ENCODE results near the gene MTRF1L. TPM values are rescaled to one million over a fixed set of nuclear protein-coding genes. Genes with fewer than 3 reads are reported as not detected.
"Not testable (repeated sequence)": the region's sequence is repeated elsewhere in the genome, so short reads cannot be mapped to it uniquely, and the experiment has no call there.

The MTRF1L gene
- polyA plus RNA-seq, 1 donor, result 21.9 TPM

GRCh38 chr6:152969688-152970418 is 32.7 kb downstream of the MTRF1L start:
- no peak for DNase-seq

- DNase-seq, result not testable (repeated sequence)
Observed at GRCh38 chr6:152966168-152966894, 36.2 kb downstream of the MTRF1L start.

GRCh38 chr6:152959333-152959732 is 43.2 kb downstream of the MTRF1L start:
- no peak for DNase-seq

- DNase-seq, result no peak
Observed at GRCh38 chr6:152957796-152958195, 44.7 kb downstream of the MTRF1L start.

- no peak for DNase-seq
Observed at GRCh38 chr6:152954443-152954842, 48.1 kb downstream of the MTRF1L start.

GRCh38 chr6:152952866-152953509 is 49.5 kb downstream of the MTRF1L start:
- DNase-seq, result peak; percentile 9

GRCh38 chr6:152952045-152952444 is 50.5 kb downstream of the MTRF1L start:
- DNase-seq, result no peak

GRCh38 chr6:152950240-152950639 is 52.3 kb downstream of the MTRF1L start:
- DNase-seq, result no peak

GRCh38 chr6:152948150-152948768 is 54.2 kb downstream of the MTRF1L start:
- DNase-seq, result peak; percentile 31

GRCh38 chr6:152946995-152947394 is 55.5 kb downstream of the MTRF1L start:
- DNase-seq, result no peak

- no peak for DNase-seq
Observed at GRCh38 chr6:152946484-152946883, 56.0 kb downstream of the MTRF1L start.

- no peak for DNase-seq
Observed at GRCh38 chr6:152943260-152943897, 59.1 kb downstream of the MTRF1L start.

GRCh38 chr6:152942319-152942869 is 60.1 kb downstream of the MTRF1L start:
- no peak for DNase-seq

- no peak for DNase-seq
Observed at GRCh38 chr6:152941746-152942145, 60.8 kb downstream of the MTRF1L start.

Other genes starting within 250 kb of the MTRF1L start
- gene FBXO5, start 19.7 kb downstream of the MTRF1L start, polyA plus RNA-seq (ENCODE audit: insufficient read length), result 11.7 TPM
- gene RGS17, start 128.6 kb upstream of the MTRF1L start, polyA plus RNA-seq (ENCODE audit: insufficient read length), result 0.74 TPM